Measurements from ENCODE around the gene DTHD1. TPM values are rescaled to one million over a fixed set of nuclear protein-coding genes. Genes with fewer than 3 reads are reported as not detected.

Gene DTHD1
- total and polyA plus RNA-seq, 2 donors, result 0.09 to 0.14 TPM

- WGBS, result 95% methylated on average over 2 of the region's 2 CpGs
Observed at GRCh38 chr4:36264207-36264826, 17.1 kb upstream of the DTHD1 start.

GRCh38 chr4:36267486-36268268 is 13.7 kb upstream of the DTHD1 start:
- Histone ChIP-seq H3K27me3 (ENCODE audit: control insufficient read depth in 2 of 2, insufficient read depth in 1 of 2, low read length in 1 of 2) (no peaks in the 10 kb centered on the region), H3K9me3 (ENCODE audit: control insufficient read depth in 2 of 2, insufficient read depth in 1 of 2, low read length in 1 of 2) (no peaks in the 10 kb centered on the region), H3K27ac (ENCODE audit: low read depth in 1 of 2, low read length in 1 of 2) (peak overlapping the region in 1 of 2 donors; percentile 73), H3K4me1 (ENCODE audit: control insufficient read depth in 2 of 2, insufficient read depth in 2 of 2, low read length in 2 of 2) (peaks cover 7 to 13% of the 10 kb centered on the region in 2 donors), H3K4me3 (ENCODE audit: low read length in 2 of 2) (no peak overlapping the region), H3K36me3 (ENCODE audit: control insufficient read depth in 2 of 2, insufficient read depth in 2 of 2, low read length in 1 of 2) (no peaks in the 10 kb centered on the region)
- 53% methylated on average over 2 of the region's 2 CpGs for WGBS
- peak in 1 of 9 donors; percentile 41 for DNase-seq (ENCODE audit: low read depth in 6 of 9, low spot score in 9 of 9)

More at GRCh38 chr4:36264207-36264826, 17.1 kb upstream of the DTHD1 start:
- Histone ChIP-seq H3K4me3 (ENCODE audit: low read length in 2 of 2) (no peak overlapping the region), H3K36me3 (ENCODE audit: control insufficient read depth in 2 of 2, insufficient read depth in 2 of 2, low read length in 1 of 2) (no peaks in the 10 kb centered on the region), H3K27me3 (ENCODE audit: control insufficient read depth in 2 of 2, insufficient read depth in 1 of 2, low read length in 1 of 2) (no peaks in the 10 kb centered on the region), H3K27ac (ENCODE audit: low read depth in 1 of 2, low read length in 1 of 2) (no peak overlapping the region), H3K9me3 (ENCODE audit: control insufficient read depth in 2 of 2, insufficient read depth in 1 of 2, low read length in 1 of 2) (no peaks in the 10 kb centered on the region), H3K4me1 (ENCODE audit: control insufficient read depth in 2 of 2, insufficient read depth in 2 of 2, low read length in 2 of 2) (peaks cover 7 to 9% of the 10 kb centered on the region in 2 donors)
- no peak for DNase-seq (ENCODE audit: low read depth in 6 of 9, low spot score in 9 of 9)

DNA sequence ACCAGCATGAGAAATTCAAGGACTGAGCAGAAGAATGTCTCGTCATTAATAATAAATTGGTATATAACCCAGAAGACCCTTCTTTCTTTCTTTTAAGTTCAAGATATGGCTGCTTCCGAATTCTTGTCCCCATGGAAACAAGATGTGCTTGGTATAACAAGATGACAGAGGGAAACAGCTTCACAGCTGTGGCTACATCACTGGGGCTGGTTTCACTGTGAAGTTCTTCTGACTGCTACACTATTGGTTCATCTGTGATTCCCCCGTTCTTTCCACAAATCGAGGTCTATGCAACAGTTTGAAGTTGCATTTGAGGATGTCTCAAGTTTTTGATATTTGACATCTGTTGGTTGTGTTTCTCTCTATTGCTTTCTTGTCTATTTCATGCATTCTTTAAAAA is 12.3 kb upstream of the DTHD1 start:
- no peaks in the 10 kb centered on the region for H3K36me3 ChIP-seq (ENCODE audit: control insufficient read depth in 2 of 2, insufficient read depth in 2 of 2, low read length in 1 of 2)
- DNase-seq (ENCODE audit: low read depth in 6 of 9, low spot score in 9 of 9), result peak in 5 of 9 donors; percentile 43 to 81 (median 55)
- peaks cover 7 to 13% of the 10 kb centered on the region in 2 donors for H3K4me1 ChIP-seq (ENCODE audit: control insufficient read depth in 2 of 2, insufficient read depth in 2 of 2, low read length in 2 of 2)
- H3K4me3 ChIP-seq (ENCODE audit: low read length in 2 of 2), result no peak overlapping the region
- WGBS, result 74% methylated on average over 4 of the region's 4 CpGs
- no peaks in the 10 kb centered on the region for H3K9me3 ChIP-seq (ENCODE audit: control insufficient read depth in 2 of 2, insufficient read depth in 1 of 2, low read length in 1 of 2)
- no peaks in the 10 kb centered on the region for H3K27me3 ChIP-seq (ENCODE audit: control insufficient read depth in 2 of 2, insufficient read depth in 1 of 2, low read length in 1 of 2)
- H3K27ac ChIP-seq (ENCODE audit: low read depth in 1 of 2, low read length in 1 of 2), result peak overlapping the region in 1 of 2 donors; percentile 73

- Histone ChIP-seq H3K36me3 (ENCODE audit: control insufficient read depth in 2 of 2, insufficient read depth in 2 of 2, low read length in 1 of 2) (no peaks in the 10 kb centered on the region), H3K27me3 (ENCODE audit: control insufficient read depth in 2 of 2, insufficient read depth in 1 of 2, low read length in 1 of 2) (no peaks in the 10 kb centered on the region), H3K4me1 (ENCODE audit: control insufficient read depth in 2 of 2, insufficient read depth in 2 of 2, low read length in 2 of 2) (peaks cover 7 to 13% of the 10 kb centered on the region in 2 donors), H3K9me3 (ENCODE audit: control insufficient read depth in 2 of 2, insufficient read depth in 1 of 2, low read length in 1 of 2) (no peaks in the 10 kb centered on the region), H3K27ac (ENCODE audit: low read depth in 1 of 2, low read length in 1 of 2) (peak overlapping the region in 1 of 2 donors; percentile 73), H3K4me3 (ENCODE audit: low read length in 2 of 2) (no peak overlapping the region)
- DNase-seq (ENCODE audit: low read depth in 6 of 9, low spot score in 9 of 9), result no peak
- 95% methylated on average over 5 of the region's 5 CpGs for WGBS
Observed at GRCh38 chr4:36269533-36270173, 11.8 kb upstream of the DTHD1 start.

- H3K36me3 ChIP-seq (ENCODE audit: control insufficient read depth in 2 of 2, insufficient read depth in 2 of 2, low read length in 1 of 2), result no peaks in the 10 kb centered on the region
- H3K27ac ChIP-seq (ENCODE audit: low read depth in 1 of 2, low read length in 1 of 2), result no peak overlapping the region
- H3K4me3 ChIP-seq (ENCODE audit: low read length in 2 of 2), result no peak overlapping the region
- no peaks in the 10 kb centered on the region for H3K9me3 ChIP-seq (ENCODE audit: control insufficient read depth in 2 of 2, insufficient read depth in 1 of 2, low read length in 1 of 2)
- H3K4me1 ChIP-seq (ENCODE audit: control insufficient read depth in 2 of 2, insufficient read depth in 2 of 2, low read length in 2 of 2), result peaks cover 3% of the 10 kb centered on the region in 2 donors
- WGBS, result 97% methylated on average over 4 of the region's 4 CpGs
- no peak for DNase-seq (ENCODE audit: low read depth in 6 of 9, low spot score in 9 of 9)
- H3K27me3 ChIP-seq (ENCODE audit: control insufficient read depth in 2 of 2, insufficient read depth in 1 of 2, low read length in 1 of 2), result no peaks in the 10 kb centered on the region
Observed at GRCh38 chr4:36273276-36273675, 8.1 kb upstream of the DTHD1 start.

GRCh38 chr4:36274158-36274557 is 7.3 kb upstream of the DTHD1 start:
- peaks cover under 1 to 3% of the 10 kb centered on the region in 2 donors for H3K4me1 ChIP-seq (ENCODE audit: control insufficient read depth in 2 of 2, insufficient read depth in 2 of 2, low read length in 2 of 2)
- no peaks in the 10 kb centered on the region for H3K27me3 ChIP-seq (ENCODE audit: control insufficient read depth in 2 of 2, insufficient read depth in 1 of 2, low read length in 1 of 2)
- H3K27ac ChIP-seq (ENCODE audit: low read depth in 1 of 2, low read length in 1 of 2), result no peak overlapping the region
- DNase-seq (ENCODE audit: low read depth in 6 of 9, low spot score in 9 of 9), result no peak
- no peak overlapping the region for H3K4me3 ChIP-seq (ENCODE audit: low read length in 2 of 2)
- no peaks in the 10 kb centered on the region for H3K9me3 ChIP-seq (ENCODE audit: control insufficient read depth in 2 of 2, insufficient read depth in 1 of 2, low read length in 1 of 2)
- 96% methylated on average over 4 of the region's 4 CpGs for WGBS
- no peaks in the 10 kb centered on the region for H3K36me3 ChIP-seq (ENCODE audit: control insufficient read depth in 2 of 2, insufficient read depth in 2 of 2, low read length in 1 of 2)

- 96% methylated on average over 4 of the region's 4 CpGs for WGBS
Observed at GRCh38 chr4:36277533-36277932, 3.9 kb upstream of the DTHD1 start.

GRCh38 chr4:36278789-36279188 is 2.6 kb upstream of the DTHD1 start:
- Histone ChIP-seq H3K4me1 (ENCODE audit: control insufficient read depth in 2 of 2, insufficient read depth in 2 of 2, low read length in 2 of 2) (peaks cover 3 to 6% of the 10 kb centered on the region in 2 donors), H3K27me3 (ENCODE audit: control insufficient read depth in 2 of 2, insufficient read depth in 1 of 2, low read length in 1 of 2) (no peaks in the 10 kb centered on the region), H3K9me3 (ENCODE audit: control insufficient read depth in 2 of 2, insufficient read depth in 1 of 2, low read length in 1 of 2) (no peaks in the 10 kb centered on the region), H3K36me3 (ENCODE audit: control insufficient read depth in 2 of 2, insufficient read depth in 2 of 2, low read length in 1 of 2) (no peaks in the 10 kb centered on the region), H3K27ac (ENCODE audit: low read depth in 1 of 2, low read length in 1 of 2) (no peak overlapping the region), H3K4me3 (ENCODE audit: low read length in 2 of 2) (no peak overlapping the region)
- DNase-seq (ENCODE audit: low read depth in 6 of 9, low spot score in 9 of 9), result peak in 1 of 9 donors; percentile 41
- WGBS, result 85% methylated on average over 2 of the region's 2 CpGs

More at GRCh38 chr4:36277533-36277932, 3.9 kb upstream of the DTHD1 start:
- peaks cover 3 to 6% of the 10 kb centered on the region in 2 donors for H3K4me1 ChIP-seq (ENCODE audit: control insufficient read depth in 2 of 2, insufficient read depth in 2 of 2, low read length in 2 of 2)
- DNase-seq (ENCODE audit: low read depth in 6 of 9, low spot score in 9 of 9), result no peak
- no peak overlapping the region for H3K4me3 ChIP-seq (ENCODE audit: low read length in 2 of 2)
- H3K27me3 ChIP-seq (ENCODE audit: control insufficient read depth in 2 of 2, insufficient read depth in 1 of 2, low read length in 1 of 2), result no peaks in the 10 kb centered on the region
- H3K9me3 ChIP-seq (ENCODE audit: control insufficient read depth in 2 of 2, insufficient read depth in 1 of 2, low read length in 1 of 2), result no peaks in the 10 kb centered on the region
- no peak overlapping the region for H3K27ac ChIP-seq (ENCODE audit: low read depth in 1 of 2, low read length in 1 of 2)
- H3K36me3 ChIP-seq (ENCODE audit: control insufficient read depth in 2 of 2, insufficient read depth in 2 of 2, low read length in 1 of 2), result no peaks in the 10 kb centered on the region

DNA sequence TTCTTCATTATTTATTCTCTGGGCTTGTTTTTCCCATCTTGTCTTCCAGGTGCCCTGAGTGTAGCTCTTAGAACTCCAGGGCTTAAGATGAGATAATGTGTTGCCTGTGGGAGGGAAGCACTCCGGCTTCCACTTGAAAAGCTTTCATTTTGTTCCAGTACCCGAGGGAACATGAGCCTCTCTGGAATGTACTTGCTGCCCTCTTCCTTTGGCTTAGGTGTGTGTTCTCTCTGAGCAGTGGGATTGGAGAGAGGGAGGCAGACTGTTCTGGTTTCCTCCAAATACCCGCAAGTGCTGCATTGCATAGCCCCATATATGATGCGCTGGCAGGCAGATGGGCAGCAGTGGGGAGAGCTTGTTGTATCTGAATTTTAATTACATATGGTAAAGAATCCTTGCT is 861 bp upstream of the DTHD1 start:
- peak in 1 of 9 donors; percentile 16 for DNase-seq (ENCODE audit: low read depth in 6 of 9, low spot score in 9 of 9)

More for the DNA sequence above, 861 bp upstream of the DTHD1 start:
- Histone ChIP-seq H3K27me3 (ENCODE audit: control insufficient read depth in 2 of 2, insufficient read depth in 1 of 2, low read length in 1 of 2) (no peaks in the 10 kb centered on the region), H3K36me3 (ENCODE audit: control insufficient read depth in 2 of 2, insufficient read depth in 2 of 2, low read length in 1 of 2) (no peaks in the 10 kb centered on the region), H3K4me3 (ENCODE audit: low read length in 2 of 2) (no peak overlapping the region), H3K27ac (ENCODE audit: low read depth in 1 of 2, low read length in 1 of 2) (peak overlapping the region in 1 of 2 donors; percentile 18), H3K4me1 (ENCODE audit: control insufficient read depth in 2 of 2, insufficient read depth in 2 of 2, low read length in 2 of 2) (peaks cover 3 to 6% of the 10 kb centered on the region in 2 donors), H3K9me3 (ENCODE audit: control insufficient read depth in 2 of 2, insufficient read depth in 1 of 2, low read length in 1 of 2) (no peaks in the 10 kb centered on the region)
- WGBS, result 71% methylated on average over 4 of the region's 4 CpGs

All from thymus (tissue), 11 donors.